Pancreas (tissue), 10 donors: ENCODE data around the gene RAF1. TPM values are rescaled to one million over a fixed set of nuclear protein-coding genes. Genes with fewer than 3 reads are reported as not detected.
"Not testable (repeated sequence)": the region's sequence is repeated elsewhere in the genome, so short reads cannot be mapped to it uniquely, and the experiment has no call there.

Experiments
- ATAC-seq, 4 donors: fragments of 200-7000 bp; cut with Tn5 transposase; one replicate each; pipeline versions ENCODE4 v1.8.0 to v1.9.1; 2020; ENCODE audit warnings: mild to moderate bottlenecking in 4 of 4, moderate library complexity in 4 of 4
- DNase-seq, 6 donors: peaks; one replicate each; pipeline ENCODE4 v3.0.0-alpha.2; 2020
- FAIRE-seq: peaks from 2 replicates; lab custom pipeline; 2012; peaks lifted over from hg19 to GRCh38; lab: Jason Lieb, UNC
- H3K27ac ChIP-seq, 4 donors: fragments of 200-600 bp; sonication (generic); 1 replicate in 3 of 4; 2 replicates in 1 of 4; pipeline versions ENCODE4 v1.5.0 to v1.8.0; 2020
- H3K27me3 ChIP-seq, 4 donors: fragments of 200-600 bp; one replicate each; pipeline ENCODE4 v1.8.0; 2021
- H3K36me3 ChIP-seq, 3 donors: fragments of 200-600 bp; sonication (generic) in 1 of 3; one replicate each; pipeline versions ENCODE4 v1.5.0 to v1.8.0; 2020 to 2021
- H3K4me1 ChIP-seq, 3 donors: fragments of 200-600 bp; one replicate each; pipeline ENCODE4 v1.8.0; 2021
- H3K4me3 ChIP-seq, 4 donors: fragments of 200-600 bp; sonication (generic) in 2 of 4; one replicate each; pipeline versions ENCODE4 v1.5.0 to v1.8.0; 2020 to 2021
- H3K9me3 ChIP-seq, 4 donors: fragments of 200-600 bp; one replicate each; pipeline ENCODE4 v1.8.0; 2021
- WGBS, 2 donors: extraction: QIAGEN DNeasy Blood & Tissue Kit; methylation state at CpG; one replicate each; pipeline ENCODE4 v1.1.7; 2013; 5-methylcytosine and 5-hydroxymethylcytosine counted together
- intact Hi-C, 3 donors: fragments of 100-400 bp; cut with DNase I; formaldehyde crosslinking; loops; one replicate each; pipeline versions ENCODE4 v1.11.1 to v1.14.2; 2022
- polyA plus RNA-seq, 2 donors: library from polyadenylated mRNA; stranded (reverse); fragments of 200-250 nt; gene quantifications; one replicate each; pipeline ENCODE4 v1.2.3, GENCODE V29; 2013
- total RNA-seq, 6 donors: library from RNA; stranded (reverse); fragmentation: NEBNext Ultra II Directional in 4 of 6; extraction: Animal tissue kit (Norgen Biotek cat#: 25700) in 4 of 6; gene quantifications; one replicate each; pipeline versions ENCODE4 v1.2.1 to v1.2.4, GENCODE V29; 2021 to 2023
- TF ChIP-seq, protein P1 (sequence below), 4 donors: fragments of 200-600 bp; sonication (generic) in 3 of 4; IDR thresholded peaks; one replicate each; pipeline versions ENCODE4 v1.5.0 to v1.8.0; 2021; ENCODE audit warnings: antibody characterized with exemption in 4 of 4
- donor health status: healthy with polysubstance abuse.
- donor health status: DM: no; HTN: no; CAD: no; lungs with moderate emphysema.
- donor health status: DM: no; HTN: no; CAD: no.
- donor health status: control.
- donor health status: control.
- donor health status: Bipolar disorder and iron deficiency.
- donor health status: DM: yes; HTN: yes; CAD: no.
- donor health status: DM: no; HTN: no; CAD: no.
- donor health status: DM: no; HTN: no; CAD: no.
- donor health status: DM: yes; HTN: yes; CAD: no.

Gene RAF1
- total and polyA plus RNA-seq, 8 donors = 29.1 to 46.9 (median 38.1) TPM

DNA sequence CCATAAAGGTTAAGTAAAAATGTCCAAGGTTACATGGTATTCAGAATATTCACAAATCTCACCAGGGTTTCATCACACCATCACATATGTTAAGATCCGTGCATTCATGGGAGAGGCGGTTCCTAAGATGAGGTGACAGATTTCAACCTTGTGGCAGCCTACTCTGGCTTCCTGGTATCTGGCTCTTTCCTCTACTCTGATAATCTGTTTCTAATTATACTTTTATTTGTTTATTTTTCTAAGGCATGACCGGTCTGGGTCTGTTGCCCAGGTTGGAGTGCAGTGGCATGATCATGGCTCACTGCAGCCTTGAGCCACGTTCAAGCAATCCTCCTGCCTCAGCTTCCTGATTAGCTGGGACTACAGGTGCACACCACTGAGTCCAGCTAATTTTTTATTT lies 34.4 kb downstream of the RAF1 start:
- ATAC-seq (peak; percentile 73 to 87 (median 82)), DNase-seq (peak in 4 of 6 donors; percentile 20 to 61 (median 44)), FAIRE-seq (no peak)
- H3K36me3 ChIP-seq = no peaks in the 10 kb centered on the region
- no peak overlapping the region for H3K4me3 ChIP-seq
- H3K27me3 ChIP-seq = no peaks in the 10 kb centered on the region
- peak overlapping the region in 2 of 4 donors; percentile 53 to 59 for H3K27ac ChIP-seq
- no peaks in the 10 kb centered on the region for H3K9me3 ChIP-seq
- WGBS, 2 donors = 17 to 18% methylated on average over 4 of the region's 4 CpGs
- TF ChIP-seq, protein P1, sequence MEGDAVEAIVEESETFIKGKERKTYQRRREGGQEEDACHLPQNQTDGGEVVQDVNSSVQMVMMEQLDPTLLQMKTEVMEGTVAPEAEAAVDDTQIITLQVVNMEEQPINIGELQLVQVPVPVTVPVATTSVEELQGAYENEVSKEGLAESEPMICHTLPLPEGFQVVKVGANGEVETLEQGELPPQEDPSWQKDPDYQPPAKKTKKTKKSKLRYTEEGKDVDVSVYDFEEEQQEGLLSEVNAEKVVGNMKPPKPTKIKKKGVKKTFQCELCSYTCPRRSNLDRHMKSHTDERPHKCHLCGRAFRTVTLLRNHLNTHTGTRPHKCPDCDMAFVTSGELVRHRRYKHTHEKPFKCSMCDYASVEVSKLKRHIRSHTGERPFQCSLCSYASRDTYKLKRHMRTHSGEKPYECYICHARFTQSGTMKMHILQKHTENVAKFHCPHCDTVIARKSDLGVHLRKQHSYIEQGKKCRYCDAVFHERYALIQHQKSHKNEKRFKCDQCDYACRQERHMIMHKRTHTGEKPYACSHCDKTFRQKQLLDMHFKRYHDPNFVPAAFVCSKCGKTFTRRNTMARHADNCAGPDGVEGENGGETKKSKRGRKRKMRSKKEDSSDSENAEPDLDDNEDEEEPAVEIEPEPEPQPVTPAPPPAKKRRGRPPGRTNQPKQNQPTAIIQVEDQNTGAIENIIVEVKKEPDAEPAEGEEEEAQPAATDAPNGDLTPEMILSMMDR (IDR thresholded peaks at IDR 0.05) = no peak
- H3K4me1 ChIP-seq = peaks cover 21 to 40% (median 25%) of the 10 kb centered on the region in 3 donors
- intact Hi-C loops = no loop called here

DNA sequence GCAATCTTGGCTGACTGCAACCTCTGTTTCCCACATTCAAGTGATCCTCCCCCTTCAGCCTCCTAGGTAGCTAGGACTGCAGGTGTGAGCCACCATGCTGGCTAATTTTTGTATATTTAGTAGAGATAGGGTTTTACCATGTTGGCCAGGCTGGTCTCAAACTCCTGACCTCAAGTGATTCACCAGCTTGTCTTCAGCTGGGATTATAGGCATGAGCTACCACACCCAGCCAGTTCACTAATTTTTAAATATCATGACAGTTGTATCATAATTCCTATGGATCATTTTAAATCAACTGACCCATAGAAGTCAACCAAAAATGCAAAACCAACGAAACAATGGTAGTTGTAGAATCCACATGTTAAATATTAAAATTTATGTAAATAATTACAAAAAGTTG lies 35.1 kb downstream of the RAF1 start:
- intact Hi-C loops = no loop called here
- no peak for FAIRE-seq
- WGBS, 2 donors = 43 to 57% methylated on average over 1 of the region's 1 CpG
- TF ChIP-seq, protein P1 (IDR thresholded peaks at IDR 0.05) = no peak
- Histone ChIP-seq H3K27ac (peak overlapping the region in 2 of 4 donors; percentile 53 to 59), H3K4me3 (no peak overlapping the region), H3K27me3 (no peaks in the 10 kb centered on the region), H3K9me3 (no peaks in the 10 kb centered on the region), H3K36me3 (no peaks in the 10 kb centered on the region), H3K4me1 (peaks cover 21 to 40% (median 25%) of the 10 kb centered on the region in 3 donors)
- DNase-seq = no peak
- ATAC-seq = no peak

DNA sequence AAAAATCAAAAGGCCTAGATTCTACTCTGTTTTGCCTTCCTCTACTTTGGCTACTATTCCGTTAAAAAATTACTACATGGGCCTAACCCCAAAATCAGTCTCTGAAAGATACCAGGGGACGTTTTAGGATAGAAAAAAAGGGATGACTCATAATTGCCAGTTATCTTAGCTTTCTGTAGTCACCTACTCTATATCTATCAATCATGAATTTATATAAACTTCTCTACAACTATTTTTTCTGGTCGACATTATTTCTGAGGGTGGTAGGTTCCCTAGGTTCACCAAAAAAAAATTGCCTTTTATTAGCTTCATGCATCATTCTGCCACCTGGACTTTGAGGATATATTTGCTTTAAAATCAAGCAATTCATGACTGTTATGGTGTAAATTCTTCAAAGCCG lies 36.5 kb downstream of the RAF1 start:
- no peaks in the 10 kb centered on the region for H3K36me3 ChIP-seq
- no peak overlapping the region for H3K4me3 ChIP-seq
- no peak for FAIRE-seq
- H3K27ac ChIP-seq = peak overlapping the region in 1 of 4 donors; percentile 19
- no peak for DNase-seq
- 37% methylated on average over 4 of the region's 4 CpGs for WGBS, 2 donors
- intact Hi-C loops = no loop called here
- no peaks in the 10 kb centered on the region for H3K9me3 ChIP-seq
- peaks cover 21 to 37% (median 25%) of the 10 kb centered on the region in 3 donors for H3K4me1 ChIP-seq
- TF ChIP-seq, protein P1 (IDR thresholded peaks at IDR 0.05) = no peak
- no peaks in the 10 kb centered on the region for H3K27me3 ChIP-seq
- ATAC-seq = no peak

DNA sequence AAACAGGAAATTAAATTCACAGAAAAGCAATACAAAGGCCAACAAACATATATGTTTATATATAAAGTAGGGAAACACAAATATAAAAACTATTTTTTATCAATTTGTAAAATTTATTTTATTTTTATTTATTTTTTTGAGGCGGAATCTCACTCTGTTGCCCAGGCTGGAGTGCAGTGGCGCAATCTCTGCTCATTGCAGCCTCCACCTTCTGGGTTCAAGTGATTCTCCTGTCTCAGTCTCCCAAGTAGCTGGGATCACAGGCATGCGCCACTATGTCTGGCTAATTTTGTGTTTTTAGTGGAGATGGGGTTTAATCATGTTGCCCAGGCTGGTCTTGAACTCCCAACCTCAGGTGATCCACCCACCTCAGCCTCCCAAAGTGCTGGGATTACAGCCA lies 39.0 kb downstream of the RAF1 start:
- intact Hi-C loops, H3K36me3 ChIP-seq, FAIRE-seq, H3K4me3 ChIP-seq, ATAC-seq, DNase-seq, H3K9me3 ChIP-seq, H3K27me3 ChIP-seq: not testable (repeated sequence)
- Histone ChIP-seq H3K4me1 (peaks cover 14 to 29% (median 23%) of the 10 kb centered on the region in 3 donors), H3K27ac (peak overlapping the region in 2 of 4 donors; percentile 40 to 62)
- 92 to 100% methylated on average over 3 of the region's 3 CpGs for WGBS, 2 donors

DNA sequence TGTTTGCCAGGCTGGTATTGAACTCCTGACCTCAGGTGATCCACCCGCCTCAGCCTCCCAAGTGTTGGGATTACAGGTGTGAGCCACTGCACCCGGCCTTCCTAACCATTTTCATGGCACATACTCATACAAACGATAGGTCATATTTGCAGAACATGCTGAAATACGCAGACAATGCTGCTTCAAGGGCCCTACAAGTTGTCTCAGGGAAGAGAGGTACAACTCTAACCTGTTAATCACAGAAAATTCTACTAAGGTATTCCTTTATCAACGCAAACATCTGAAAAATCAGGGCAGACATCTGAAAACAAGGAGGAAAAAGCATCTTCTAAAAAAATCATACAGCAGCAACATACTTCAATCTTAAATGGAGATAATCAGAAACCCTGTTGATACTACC lies 39.9 kb downstream of the RAF1 start:
- intact Hi-C loops = no loop called here
- H3K4me3 ChIP-seq = no peak overlapping the region
- no peak for ATAC-seq
- TF ChIP-seq, protein P1 (IDR thresholded peaks at IDR 0.05) = no peak
- no peaks in the 10 kb centered on the region for H3K27me3 ChIP-seq
- no peaks in the 10 kb centered on the region for H3K9me3 ChIP-seq
- 67 to 73% methylated on average over 5 of the region's 5 CpGs for WGBS, 2 donors
- H3K36me3 ChIP-seq = no peaks in the 10 kb centered on the region
- DNase-seq = no peak
- peaks cover 5 to 24% (median 14%) of the 10 kb centered on the region in 3 donors for H3K4me1 ChIP-seq
- no peak overlapping the region for H3K27ac ChIP-seq
- FAIRE-seq = no peak
